CD14-positive monocyte (primary cell): ENCODE results near the gene SNX1. TPM values are rescaled to one million over a fixed set of nuclear protein-coding genes. Genes with fewer than 3 reads are reported as not detected.

ENCODE experiments used
- DNase-seq, 3 donors: peaks; one replicate each; pipeline ENCODE4 v3.0.0-alpha.2; 2011 to 2022
- H2AFZ ChIP-seq: 2 replicates; pipeline ENCODE4 v1.6.0; 2012; ENCODE audit warnings: mild to moderate bottlenecking, low read depth, low read length, inconsistent platforms; ENCODE audit not compliant: insufficient read depth, poor library complexity, severe bottlenecking
- H3K27ac ChIP-seq, 2 donors: 1 replicate in 1 of 2; 2 replicates in 1 of 2; pipeline ENCODE4 v1.5.1; 2012 to 2013; ENCODE audit warnings: low read length in 2 of 2, control low read depth in 1 of 2, inconsistent platforms in 1 of 2, low read depth in 1 of 2, mild to moderate bottlenecking in 1 of 2
- H3K27me3 ChIP-seq, 2 donors: one replicate each; pipeline versions ENCODE4 v1.6.0 to v1.6.1; 2011 to 2013; ENCODE audit warnings: low read length in 2 of 2; ENCODE audit not compliant: control insufficient read depth in 2 of 2, insufficient read depth in 2 of 2
- H3K36me3 ChIP-seq, 2 donors: replicated peaks in 1 of 2; 1 replicate in 1 of 2; 2 replicates in 1 of 2; pipeline versions ENCODE4 v1.5.1 to v1.6.1; 2012 to 2013; ENCODE audit warnings: low read length in 2 of 2, control low read depth in 1 of 2, inconsistent platforms in 1 of 2, mild to moderate bottlenecking in 1 of 2; ENCODE audit not compliant: insufficient read depth in 2 of 2, control insufficient read depth in 1 of 2
- H3K4me1 ChIP-seq, 2 donors: 1 replicate in 1 of 2; 2 replicates in 1 of 2; pipeline versions ENCODE4 v1.5.1 to v1.6.1; 2012 to 2013; ENCODE audit warnings: low read length in 2 of 2, control low read depth in 1 of 2, inconsistent platforms in 1 of 2, mild to moderate bottlenecking in 1 of 2, moderate library complexity in 1 of 2; ENCODE audit not compliant: insufficient read depth in 2 of 2, control insufficient read depth in 1 of 2
- H3K4me2 ChIP-seq: replicated peaks from 2 replicates; pipeline ENCODE3; 2012; ENCODE audit warnings: low read length, moderate library complexity, mild to moderate bottlenecking; ENCODE audit not compliant: poor library complexity, severe bottlenecking; ENCODE audit errors: extremely low read depth
- H3K4me3 ChIP-seq, 3 experiments: fragments of 200-600 bp in 1 of 3; sonication (generic) in 1 of 3; replicated peaks in 1 of 3; 1 replicate in 2 of 3; 2 replicates in 1 of 3; pipeline ENCODE4 v1.5.1; 2011 to 2013; ENCODE audit warnings: low read length in 3 of 3, mild to moderate bottlenecking in 3 of 3, control low read depth in 2 of 3, low read depth in 2 of 3, inconsistent platforms in 1 of 3, moderate library complexity in 1 of 3
- H3K79me2 ChIP-seq: 2 replicates; pipeline ENCODE4 v1.6.0; 2012; ENCODE audit warnings: mild to moderate bottlenecking, control low read depth, inconsistent platforms, low read length, moderate library complexity; ENCODE audit not compliant: insufficient read depth
- H3K9ac ChIP-seq: 2 replicates; pipeline ENCODE4 v1.6.0; 2017; ENCODE audit warnings: low read length, mild to moderate bottlenecking; ENCODE audit not compliant: insufficient read depth, poor library complexity, severe bottlenecking
- H3K9me3 ChIP-seq, 2 donors: replicated peaks in 1 of 2; 1 replicate in 1 of 2; 2 replicates in 1 of 2; pipeline versions ENCODE4 v1.5.1 to v1.6.1; 2012 to 2013; ENCODE audit warnings: low read length in 2 of 2, control low read depth in 1 of 2; ENCODE audit not compliant: control insufficient read depth in 1 of 2, insufficient read depth in 1 of 2
- H4K20me1 ChIP-seq: 2 replicates; pipeline ENCODE4 v1.6.0; 2012; ENCODE audit warnings: mild to moderate bottlenecking, low read length, control low read depth, moderate library complexity; ENCODE audit not compliant: insufficient read depth
- H3K27ac Mint-ChIP-seq, 7 donors: one replicate each; pipeline ENCODE4 v1.8.0; 2020; ENCODE audit warnings: mild to moderate bottlenecking in 7 of 7, mixed read lengths in 7 of 7, moderate library complexity in 6 of 7, inconsistent platforms in 2 of 7
- H3K27me3 Mint-ChIP-seq, 3 donors: one replicate each; pipeline ENCODE4 v1.8.0; 2021 to 2022; ENCODE audit warnings: low read depth in 3 of 3, mild to moderate bottlenecking in 3 of 3, mixed read lengths in 3 of 3, moderate library complexity in 3 of 3, inconsistent platforms in 1 of 3
- H3K36me3 Mint-ChIP-seq, 2 donors: one replicate each; pipeline ENCODE4 v1.8.0; 2020; ENCODE audit warnings: mixed read lengths in 2 of 2, inconsistent platforms in 1 of 2, mild to moderate bottlenecking in 1 of 2
- H3K4me1 Mint-ChIP-seq: one replicate; pipeline ENCODE4 v1.8.0; 2020; ENCODE audit warnings: mild to moderate bottlenecking, mixed read lengths
- H3K4me3 Mint-ChIP-seq, 2 donors: one replicate each; pipeline ENCODE4 v1.8.0; 2020; ENCODE audit warnings: mild to moderate bottlenecking in 2 of 2, mixed read lengths in 2 of 2, moderate library complexity in 1 of 2
- H3K9me3 Mint-ChIP-seq, 7 donors: one replicate each; pipeline ENCODE4 v1.8.0; 2020 to 2022; ENCODE audit warnings: mixed read lengths in 7 of 7, mild to moderate bottlenecking in 6 of 7, moderate library complexity in 6 of 7, inconsistent platforms in 2 of 7
- CTCF ChIP-seq: fragments of 200-600 bp; IDR thresholded peaks from one replicate; pipeline ENCODE4 v1.8.0; 2022; ENCODE audit warnings: antibody characterized with exemption, mild to moderate bottlenecking
- WGBS: methylation state at CpG from one replicate; pipeline ENCODE4 v1.1.5; 2013; ENCODE audit warnings: missing lambda C conversion rate; ENCODE audit not compliant: insufficient coverage; 5-methylcytosine and 5-hydroxymethylcytosine counted together
- intact Hi-C, 2 donors: fragments of 100-400 bp; cut with micrococcal nuclease; formaldehyde crosslinking; loops; one replicate each; pipeline versions ENCODE4 v1.15.0 to v1.15.1; 2023
- polyA plus RNA-seq, 3 donors: library from polyadenylated mRNA; depleted of rRNA in 1 of 3; unstranded in 2 of 3; stranded (reverse) in 1 of 3; fragments of 300-500 nt in 2 of 3; fragments of >200 nt in 1 of 3; fragmentation: Illumina TruSeq in 2 of 3; gene quantifications; 1 replicate in 2 of 3; 2 replicates in 1 of 3; pipeline ENCODE4 v1.2.3, GENCODE V29; 2012 to 2021

SNX1 gene
- polyA plus RNA-seq, 3 donors: 104 to 115 (median 115) TPM

- no peak overlapping the region for H3K9ac ChIP-seq
- H3K36me3 ChIP-seq: peaks cover 64 to 65% of the 10 kb centered on the region in 2 donors
- peaks cover 80% of the 10 kb centered on the region for H4K20me1 ChIP-seq
- Mint-ChIP-seq H3K27ac (peak overlapping the region in 5 of 7 donors; percentile 34 to 71 (median 41)), H3K27me3 (peaks cover 0 to under 1% (median under 1%) of the 10 kb centered on the region in 3 donors), H3K4me1 (peaks cover 24% of the 10 kb centered on the region), H3K4me3 (no peak overlapping the region), H3K9me3 (no peaks in the 10 kb centered on the region), H3K36me3 (peaks cover 58 to 71% of the 10 kb centered on the region in 2 donors)
- no peak for DNase-seq
- no peaks in the 10 kb centered on the region for H3K9me3 ChIP-seq
- H3K4me3 ChIP-seq: no peak overlapping the region
- H3K4me2 ChIP-seq: no peak overlapping the region
- H3K79me2 ChIP-seq: peaks cover 49% of the 10 kb centered on the region
- no peak for TF ChIP-seq CTCF
- H3K4me1 ChIP-seq: peaks cover 12 to 20% of the 10 kb centered on the region in 2 donors
- no peaks in the 10 kb centered on the region for H3K27me3 ChIP-seq
- H3K27ac ChIP-seq: peak overlapping the region in 1 of 2 donors; percentile 36
- WGBS: 97% methylated on average over 10 of the region's 11 CpGs
- no peak overlapping the region for H2AFZ ChIP-seq
- intact Hi-C loops: no loop called here
Observed at GRCh38 chr15:64158363-64159134, 62.8 kb downstream of the SNX1 start.

DNA sequence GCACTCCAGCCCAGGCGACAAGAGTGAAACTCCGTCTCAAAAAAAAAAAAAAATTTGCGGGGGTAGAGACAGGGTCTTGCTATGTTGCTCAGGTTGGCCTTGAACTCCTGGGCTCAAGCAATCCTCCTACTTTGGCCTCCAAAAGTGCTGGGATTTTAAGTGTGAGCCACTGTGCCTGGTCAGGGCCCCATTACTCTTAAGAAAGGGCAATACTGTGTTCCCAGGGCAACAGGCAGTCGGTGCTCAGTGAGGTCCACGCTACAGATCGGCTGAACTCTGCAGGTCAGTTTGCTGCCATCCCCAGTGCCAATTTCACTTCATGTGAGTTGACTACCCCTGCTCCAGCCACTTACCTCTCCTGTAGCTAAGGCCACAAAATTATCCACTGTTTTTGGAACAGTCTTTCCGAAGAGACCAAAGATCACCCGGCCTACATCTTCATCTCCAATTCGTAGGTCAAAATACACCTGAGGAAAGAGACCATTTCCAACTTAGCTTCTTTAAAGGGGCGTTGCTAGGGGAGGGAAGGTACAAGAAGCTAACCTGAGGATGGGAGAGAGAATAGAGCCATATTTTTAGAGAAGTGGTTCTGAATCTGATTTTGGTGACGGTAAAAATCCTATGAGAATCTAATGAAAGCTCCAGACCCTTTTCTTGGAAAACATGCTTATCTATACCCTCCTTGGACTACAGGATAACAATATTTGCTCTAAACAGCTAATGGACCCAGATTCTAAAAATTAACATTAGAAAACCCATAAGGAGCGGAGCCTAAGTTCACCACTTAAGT lies 66.1 kb downstream of the SNX1 start:
- peaks cover 38 to 44% of the 10 kb centered on the region in 2 donors for H3K36me3 Mint-ChIP-seq
- no peaks in the 10 kb centered on the region for H3K27me3 Mint-ChIP-seq
- peaks cover 39% of the 10 kb centered on the region for H3K4me1 Mint-ChIP-seq
- H2AFZ ChIP-seq: peak overlapping the region; percentile 80
- H3K9ac ChIP-seq: peak overlapping the region; percentile 86
- no peaks in the 10 kb centered on the region for H3K9me3 ChIP-seq
- peaks cover 29 to 37% of the 10 kb centered on the region in 2 donors for H3K4me1 ChIP-seq
- H4K20me1 ChIP-seq: peaks cover 55% of the 10 kb centered on the region
- H3K79me2 ChIP-seq: peaks cover 49% of the 10 kb centered on the region
- H3K27ac Mint-ChIP-seq: peak overlapping the region; percentile 91 to 96 (median 94)
- DNase-seq: no peak
- no peak for TF ChIP-seq CTCF
- peak overlapping the region; percentile 94 to 96 for H3K4me3 Mint-ChIP-seq
- H3K9me3 Mint-ChIP-seq: no peaks in the 10 kb centered on the region
- H3K36me3 ChIP-seq: peaks cover 36 to 38% of the 10 kb centered on the region in 2 donors
- intact Hi-C loops: loop anchor here (2.0 to 10.0 kb wide), 5 partner anchors 67 to 300 kb away; partner anchors contain the start of genes CIAO2A (in 1 of the 2), CSNK1G1 (in 1 of the 2), SNX1 (in 1 of the 2) and TRIP4 (in 1 of the 2)
- H3K27me3 ChIP-seq: no peaks in the 10 kb centered on the region
- peak overlapping the region; percentile 89 for H3K4me2 ChIP-seq
- peak overlapping the region; percentile 73 to 92 (median 85) for H3K4me3 ChIP-seq
- 86% methylated on average over 5 of the region's 12 CpGs for WGBS
- peak overlapping the region; percentile 89 to 94 for H3K27ac ChIP-seq
